NB4 (cell line): ENCODE data around the gene PSMD9.

Experiments used
- DNase-seq: peaks from one replicate; pipeline ENCODE4 v3.0.0; 2010; ENCODE audit warnings: low read depth
- H3K4me3 ChIP-seq: one replicate; pipeline ENCODE4 v1.5.1; 2011; ENCODE audit warnings: mild to moderate bottlenecking, low read depth, low read length, moderate library complexity
- CTCF ChIP-seq: IDR thresholded peaks from one replicate; pipeline ENCODE4 v1.5.1; 2012; ENCODE audit warnings: low read depth, low read length
- MAX ChIP-seq: IDR thresholded peaks from 2 replicates; pipeline ENCODE4 v1.6.1; 2011; ENCODE audit warnings: low read depth, low read length
- MYC ChIP-seq: IDR thresholded peaks from 2 replicates; pipeline ENCODE4 v1.6.1; 2011; ENCODE audit warnings: low read depth, low read length
- POLR2A ChIP-seq: IDR thresholded peaks from 2 replicates; pipeline ENCODE4 v1.6.1; 2011; ENCODE audit warnings: mild to moderate bottlenecking; ENCODE audit not compliant: insufficient read length; ENCODE audit errors: extremely low read depth

The PSMD9 gene

GRCh38 chr12:121889274-121889624 is 659 bp downstream of the PSMD9 start:
- no peak for DNase-seq
- TF ChIP-seq MAX (no peak), POLR2A (no peak)
- H3K4me3 ChIP-seq, result peak overlapping the region; percentile 92

- peak overlapping the region; percentile 92 for H3K4me3 ChIP-seq
- peak; percentile 27 for DNase-seq
Measured at GRCh38 chr12:121889661-121890060, 1.1 kb downstream of the PSMD9 start.

GRCh38 chr12:121892673-121893561 is 4.3 kb downstream of the PSMD9 start:
- no peak for DNase-seq
- no peak overlapping the region for H3K4me3 ChIP-seq
- TF ChIP-seq CTCF (no peak), MYC (no peak), POLR2A (no peak), MAX (no peak)

GRCh38 chr12:121893961-121894460 is 5.4 kb downstream of the PSMD9 start:
- TF ChIP-seq MYC, result no peak
- TF ChIP-seq POLR2A, result no peak
- TF ChIP-seq CTCF, result no peak
- no peak for TF ChIP-seq MAX
- H3K4me3 ChIP-seq, result no peak overlapping the region
- no peak for DNase-seq

- DNase-seq, result peak; percentile 50
- H3K4me3 ChIP-seq, result no peak overlapping the region
- TF ChIP-seq MAX, result no peak
- peak; percentile 19 for TF ChIP-seq CTCF
- no peak for TF ChIP-seq POLR2A
- TF ChIP-seq MYC, result no peak
Measured at GRCh38 chr12:121894633-121895032, 6.0 kb downstream of the PSMD9 start.

GRCh38 chr12:121898287-121898686 is 9.7 kb downstream of the PSMD9 start:
- no peak for DNase-seq
- TF ChIP-seq MYC, result no peak
- TF ChIP-seq CTCF, result no peak
- no peak for TF ChIP-seq POLR2A
- TF ChIP-seq MAX, result no peak
- no peak overlapping the region for H3K4me3 ChIP-seq

- H3K4me3 ChIP-seq, result no peak overlapping the region
- no peak for DNase-seq
- TF ChIP-seq CTCF, result no peak
- no peak for TF ChIP-seq MYC
- no peak for TF ChIP-seq MAX
- no peak for TF ChIP-seq POLR2A
Measured at GRCh38 chr12:121899590-121899989, 11.0 kb downstream of the PSMD9 start.
